Esophagus (tissue), 2 donors: Measurements from ENCODE around the gene SND1. TPM values are rescaled to one million over a fixed set of nuclear protein-coding genes. Genes with fewer than 3 reads are reported as not detected.
"Not testable (repeated sequence)": the region's sequence is repeated elsewhere in the genome, so short reads cannot be mapped to it uniquely, and the experiment has no call there.

ENCODE experiments used
- H3K27ac ChIP-seq, 2 donors: one replicate each; pipeline ENCODE4 v1.5.1; 2013; ENCODE audit warnings: low read depth in 2 of 2, mild to moderate bottlenecking in 2 of 2, inconsistent platforms in 1 of 2, low read length in 1 of 2, moderate library complexity in 1 of 2
- H3K27me3 ChIP-seq, 2 donors: one replicate each; pipeline ENCODE4 v1.6.1; 2013; ENCODE audit warnings: low read length in 2 of 2, control low read depth in 1 of 2, mild to moderate bottlenecking in 1 of 2; ENCODE audit not compliant: insufficient read depth in 2 of 2, control insufficient read depth in 1 of 2
- H3K36me3 ChIP-seq, 2 donors: one replicate each; pipeline ENCODE4 v1.6.1; 2013; ENCODE audit warnings: low read length in 1 of 2; ENCODE audit not compliant: control insufficient read depth in 2 of 2, insufficient read depth in 2 of 2
- H3K4me1 ChIP-seq, 2 donors: one replicate each; pipeline ENCODE4 v1.6.1; 2013; ENCODE audit warnings: low read length in 1 of 2; ENCODE audit not compliant: control insufficient read depth in 2 of 2, insufficient read depth in 2 of 2
- H3K4me3 ChIP-seq, 2 donors: one replicate each; pipeline ENCODE4 v1.5.1; 2013; ENCODE audit warnings: low read length in 2 of 2, mild to moderate bottlenecking in 2 of 2, low read depth in 1 of 2, moderate library complexity in 1 of 2
- H3K9me3 ChIP-seq, 2 donors: one replicate each; pipeline ENCODE4 v1.6.1; 2013; ENCODE audit warnings: mild to moderate bottlenecking in 2 of 2, low read depth in 1 of 2, low read length in 1 of 2, moderate library complexity in 1 of 2; ENCODE audit not compliant: control insufficient read depth in 2 of 2, insufficient read depth in 1 of 2
- WGBS, 2 donors: extraction: QIAGEN DNeasy Blood & Tissue Kit; methylation state at CpG; one replicate each; pipeline ENCODE4 v1.1.7; 2013; 5-methylcytosine and 5-hydroxymethylcytosine counted together
- polyA plus RNA-seq, 2 donors: library from polyadenylated mRNA; stranded (reverse); fragments of 200-250 nt; gene quantifications; one replicate each; pipeline ENCODE4 v1.2.3, GENCODE V29; 2013
- donor health status: healthy with polysubstance abuse.
- donor health status: Bipolar disorder and iron deficiency.

The SND1 gene
- polyA plus RNA-seq, 2 donors: 23.1 to 44.4 TPM

DNA sequence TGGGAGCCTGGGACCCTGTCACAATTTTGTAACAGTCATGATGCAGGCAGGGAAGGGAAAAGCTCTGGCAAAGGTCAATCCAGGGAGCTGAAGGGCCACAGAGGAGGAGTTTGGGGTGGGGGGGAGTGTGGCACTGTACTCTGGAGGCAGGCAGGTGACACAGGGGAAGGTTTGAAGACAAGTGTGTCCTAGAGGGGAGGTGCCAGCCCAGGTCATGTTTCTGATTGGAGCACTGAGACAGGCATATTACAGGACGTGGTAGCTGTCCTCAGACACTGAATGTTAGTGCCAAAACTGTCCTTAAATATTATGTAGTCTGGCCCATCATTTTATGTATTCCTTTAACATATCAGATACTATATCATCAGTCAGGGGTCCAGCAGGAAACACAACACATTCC lies 454.8 kb downstream of the SND1 start:
- Histone ChIP-seq H3K27me3 (peaks cover 0 to 5% of the 10 kb centered on the region in 2 donors), H3K9me3 (no peaks in the 10 kb centered on the region), H3K4me3 (no peak overlapping the region), H3K27ac (no peak overlapping the region), H3K36me3 (no peaks in the 10 kb centered on the region), H3K4me1 (peaks cover 4 to 7% of the 10 kb centered on the region in 2 donors)
- WGBS, 2 donors: 38 to 40% methylated on average over 1 of the region's 1 CpG

- 81 to 87% methylated on average over 6 to 12 of the region's 12 CpGs for WGBS, 2 donors
- H3K4me3 ChIP-seq, H3K36me3 ChIP-seq, H3K27me3 ChIP-seq, H3K9me3 ChIP-seq, H3K27ac ChIP-seq, H3K4me1 ChIP-seq: not testable (repeated sequence)
These were observed 455.5 kb downstream of the SND1 start for GRCh38 chr7:128107516-128107915.

- H3K4me3 ChIP-seq: no peak overlapping the region
- no peaks in the 10 kb centered on the region for H3K36me3 ChIP-seq
- peaks cover 4 to 7% of the 10 kb centered on the region in 2 donors for H3K4me1 ChIP-seq
- H3K27me3 ChIP-seq: peaks cover 0 to 5% of the 10 kb centered on the region in 2 donors
- H3K27ac ChIP-seq: no peak overlapping the region
- H3K9me3 ChIP-seq: no peaks in the 10 kb centered on the region
- 60 to 77% methylated on average over 5 to 6 of the region's 7 CpGs for WGBS, 2 donors
These were observed 456.1 kb downstream of the SND1 start for GRCh38 chr7:128108129-128108528.

GRCh38 chr7:128108641-128109423 lies 456.8 kb downstream of the SND1 start:
- peaks cover 0 to 3% of the 10 kb centered on the region in 2 donors for H3K27me3 ChIP-seq
- peaks cover 3 to 4% of the 10 kb centered on the region in 2 donors for H3K4me1 ChIP-seq
- 52 to 61% methylated on average over 11 of the region's 11 CpGs for WGBS, 2 donors
- no peaks in the 10 kb centered on the region for H3K36me3 ChIP-seq
- no peak overlapping the region for H3K27ac ChIP-seq
- no peak overlapping the region for H3K4me3 ChIP-seq
- no peaks in the 10 kb centered on the region for H3K9me3 ChIP-seq

DNA sequence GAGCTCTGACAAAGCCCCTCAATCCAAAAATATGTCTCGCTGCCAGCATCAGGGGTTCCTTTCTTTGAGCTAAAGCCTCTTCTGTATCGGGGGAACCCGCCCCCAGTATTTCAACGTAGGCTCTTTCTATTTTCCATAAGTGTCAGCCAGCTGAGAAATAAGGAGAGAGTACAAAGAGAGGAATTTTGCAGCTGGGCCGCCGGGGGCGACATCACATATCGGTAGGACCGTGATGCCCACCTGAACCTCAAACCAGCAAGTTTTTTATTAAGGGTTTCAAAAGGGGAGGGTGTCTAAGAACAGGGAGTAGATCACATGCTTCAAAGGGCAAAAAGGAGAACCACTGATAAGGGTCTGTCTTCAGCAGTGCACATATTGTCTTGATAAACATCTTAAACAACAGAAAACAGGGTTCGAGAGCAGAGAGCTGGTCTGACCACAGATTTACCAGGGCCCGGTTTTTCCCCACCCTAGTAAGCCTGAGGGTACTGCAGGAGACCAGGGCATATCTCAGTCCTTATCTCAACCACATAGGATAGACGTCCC lies 457.5 kb downstream of the SND1 start:
- not testable (repeated sequence) for H3K9me3 ChIP-seq, H3K27ac ChIP-seq, H3K36me3 ChIP-seq, H3K4me3 ChIP-seq, H3K27me3 ChIP-seq, H3K4me1 ChIP-seq
- 76 to 80% methylated on average over 12 of the region's 12 CpGs for WGBS, 2 donors

DNA sequence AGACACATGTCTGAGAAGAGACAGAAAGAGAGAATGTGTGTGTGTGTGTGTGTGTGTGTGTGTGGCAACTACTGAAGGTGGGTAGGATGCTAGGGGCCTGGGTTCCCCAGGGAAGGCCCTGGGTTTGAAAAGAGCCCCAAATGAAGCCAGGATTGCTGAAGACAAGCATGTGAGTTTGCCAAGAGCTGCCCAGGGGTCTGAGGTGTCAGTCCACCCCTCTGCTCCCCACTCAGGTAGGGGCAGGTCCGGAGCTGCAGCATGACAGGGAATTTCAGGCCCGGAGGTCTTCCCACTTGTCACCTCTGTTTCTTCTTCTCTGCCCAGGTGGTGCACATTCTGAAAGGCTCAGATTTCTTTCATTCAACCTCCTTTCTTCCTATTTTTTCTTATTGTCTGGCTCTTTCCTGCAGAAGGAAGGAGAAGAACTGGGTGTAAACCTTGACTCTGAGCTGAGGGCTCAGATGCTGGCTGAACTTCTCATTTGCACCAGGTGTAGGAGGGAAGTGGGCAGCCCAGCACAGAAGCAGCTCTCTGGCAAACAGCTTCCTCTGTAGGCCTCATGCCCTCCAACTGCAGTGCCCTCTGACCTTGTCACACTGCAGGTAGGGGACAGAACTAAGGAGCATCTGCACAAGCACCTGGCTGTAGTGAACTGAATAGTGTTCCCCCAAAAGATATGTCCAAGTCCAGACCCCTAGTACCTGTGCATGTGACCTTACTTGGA lies 458.8 kb downstream of the SND1 start:
- H3K4me3 ChIP-seq: no peak overlapping the region
- 92 to 95% methylated on average over 2 of the region's 2 CpGs for WGBS, 2 donors
- no peaks in the 10 kb centered on the region for H3K4me1 ChIP-seq
- H3K27ac ChIP-seq: no peak overlapping the region
- no peaks in the 10 kb centered on the region for H3K27me3 ChIP-seq
- no peaks in the 10 kb centered on the region for H3K9me3 ChIP-seq
- H3K36me3 ChIP-seq: no peaks in the 10 kb centered on the region

- Histone ChIP-seq H3K27me3 (no peaks in the 10 kb centered on the region), H3K9me3 (no peaks in the 10 kb centered on the region), H3K4me1 (no peaks in the 10 kb centered on the region), H3K4me3 (no peak overlapping the region), H3K36me3 (no peaks in the 10 kb centered on the region), H3K27ac (no peak overlapping the region)
- 51 to 57% methylated on average over 19 of the region's 19 CpGs for WGBS, 2 donors
These were observed 460.2 kb downstream of the SND1 start for GRCh38 chr7:128112018-128112780.

GRCh38 chr7:128112781-128113221 lies 460.8 kb downstream of the SND1 start:
- no peaks in the 10 kb centered on the region for H3K9me3 ChIP-seq
- H3K27ac ChIP-seq: no peak overlapping the region
- H3K27me3 ChIP-seq: no peaks in the 10 kb centered on the region
- no peaks in the 10 kb centered on the region for H3K36me3 ChIP-seq
- H3K4me3 ChIP-seq: no peak overlapping the region
- 36 to 45% methylated on average over 4 of the region's 4 CpGs for WGBS, 2 donors
- no peaks in the 10 kb centered on the region for H3K4me1 ChIP-seq

- H3K4me3 ChIP-seq: no peak overlapping the region
- no peaks in the 10 kb centered on the region for H3K36me3 ChIP-seq
- no peaks in the 10 kb centered on the region for H3K4me1 ChIP-seq
- H3K9me3 ChIP-seq: no peaks in the 10 kb centered on the region
- no peak overlapping the region for H3K27ac ChIP-seq
- H3K27me3 ChIP-seq: no peaks in the 10 kb centered on the region
- 78 to 82% methylated on average over 4 of the region's 4 CpGs for WGBS, 2 donors
These were observed 461.8 kb downstream of the SND1 start for GRCh38 chr7:128113839-128114238.
